ENCODE results near the gene FAM107B.

The FAM107B gene

GRCh38 chr10:14507781-14508180, 266.9 kb downstream of the FAM107B start:
- no peak for DNase-seq
- Histone ChIP-seq H3K4ac (ENCODE audit: low read depth, low read length) (no peak overlapping the region), H2BK15ac (replicated peaks; ENCODE audit: low read depth) (no peak overlapping the region), H3K4me2 (ENCODE audit: low read length) (no peak overlapping the region), H4K8ac (ENCODE audit: low read depth, low read length) (no peak overlapping the region), H3K9ac (ENCODE audit: low read length) (no peak overlapping the region), H3K4me1 (ENCODE audit: control insufficient read depth, low read depth, low read length) (no peaks in the 10 kb centered on the region), H3K79me2 (ENCODE audit: control insufficient read depth, insufficient read depth, low read length) (no peaks in the 10 kb centered on the region), H2BK120ac (ENCODE audit: low read depth, low read length) (no peak overlapping the region), H3K27me3 (ENCODE audit: insufficient read depth, low read length, poor library complexity) (no peaks in the 10 kb centered on the region), H3K36me3 (ENCODE audit: control insufficient read depth, insufficient read depth, low read length) (no peaks in the 10 kb centered on the region), H2BK5ac (ENCODE audit: low read length) (no peak overlapping the region), H2AK5ac (ENCODE audit: low read length) (no peak overlapping the region), H3K79me1 (ENCODE audit: low read length) (no peaks in the 10 kb centered on the region), H3K23ac (ENCODE audit: low read length) (no peak overlapping the region), H3K56ac (ENCODE audit: low read length) (no peak overlapping the region), H3K27ac (ENCODE audit: low read depth, low read length) (no peak overlapping the region), H3K4me3 (ENCODE audit: low read length) (no peak overlapping the region), H3K18ac (ENCODE audit: low read length) (no peak overlapping the region), H4K5ac (ENCODE audit: low read length) (no peak overlapping the region)
- WGBS (ENCODE audit: extremely low coverage, insufficient coverage, low lambda C conversion rate): no CpG with 5 or more reads among the region's 4 CpGs

- Histone ChIP-seq H3K79me2 (ENCODE audit: control insufficient read depth, insufficient read depth, low read length) (no peaks in the 10 kb centered on the region), H3K79me1 (ENCODE audit: low read length) (no peaks in the 10 kb centered on the region), H2AK5ac (ENCODE audit: low read length) (no peak overlapping the region), H3K36me3 (ENCODE audit: control insufficient read depth, insufficient read depth, low read length) (no peaks in the 10 kb centered on the region), H3K23ac (ENCODE audit: low read length) (no peak overlapping the region), H3K27me3 (ENCODE audit: insufficient read depth, low read length, poor library complexity) (no peaks in the 10 kb centered on the region), H3K56ac (ENCODE audit: low read length) (no peak overlapping the region), H3K4me3 (ENCODE audit: low read length) (no peak overlapping the region), H4K8ac (ENCODE audit: low read depth, low read length) (no peak overlapping the region), H3K18ac (ENCODE audit: low read length) (no peak overlapping the region), H2BK15ac (replicated peaks; ENCODE audit: low read depth) (no peak overlapping the region), H2BK5ac (ENCODE audit: low read length) (no peak overlapping the region), H3K4ac (ENCODE audit: low read depth, low read length) (no peak overlapping the region), H3K27ac (ENCODE audit: low read depth, low read length) (no peak overlapping the region), H3K4me2 (ENCODE audit: low read length) (no peak overlapping the region), H2BK120ac (ENCODE audit: low read depth, low read length) (no peak overlapping the region), H3K4me1 (ENCODE audit: control insufficient read depth, low read depth, low read length) (no peaks in the 10 kb centered on the region), H4K5ac (ENCODE audit: low read length) (no peak overlapping the region), H3K9ac (ENCODE audit: low read length) (no peak overlapping the region)
- peak; percentile 14 for DNase-seq
- WGBS (ENCODE audit: extremely low coverage, insufficient coverage, low lambda C conversion rate): no CpG with 5 or more reads among the region's 6 CpGs
Observed at GRCh38 chr10:14507176-14507575, 267.5 kb downstream of the FAM107B start.

- no peak overlapping the region for H3K9ac ChIP-seq (ENCODE audit: low read length)
- H2BK15ac ChIP-seq (replicated peaks; ENCODE audit: low read depth): no peak overlapping the region
- no peak overlapping the region for H2AK5ac ChIP-seq (ENCODE audit: low read length)
- H3K79me2 ChIP-seq (ENCODE audit: control insufficient read depth, insufficient read depth, low read length): no peaks in the 10 kb centered on the region
- H3K23ac ChIP-seq (ENCODE audit: low read length): no peak overlapping the region
- H3K36me3 ChIP-seq (ENCODE audit: control insufficient read depth, insufficient read depth, low read length): no peaks in the 10 kb centered on the region
- no peak overlapping the region for H3K4ac ChIP-seq (ENCODE audit: low read depth, low read length)
- H3K4me3 ChIP-seq (ENCODE audit: low read length): no peak overlapping the region
- H3K4me1 ChIP-seq (ENCODE audit: control insufficient read depth, low read depth, low read length): no peaks in the 10 kb centered on the region
- H3K27me3 ChIP-seq (ENCODE audit: insufficient read depth, low read length, poor library complexity): no peaks in the 10 kb centered on the region
- no peak overlapping the region for H2BK120ac ChIP-seq (ENCODE audit: low read depth, low read length)
- no CpG with 5 or more reads among the region's 3 CpGs for WGBS (ENCODE audit: extremely low coverage, insufficient coverage, low lambda C conversion rate)
- H3K79me1 ChIP-seq (ENCODE audit: low read length): no peaks in the 10 kb centered on the region
- no peak overlapping the region for H3K18ac ChIP-seq (ENCODE audit: low read length)
- H3K27ac ChIP-seq (ENCODE audit: low read depth, low read length): no peak overlapping the region
- H4K8ac ChIP-seq (ENCODE audit: low read depth, low read length): no peak overlapping the region
- DNase-seq: no peak
- no peak overlapping the region for H2BK5ac ChIP-seq (ENCODE audit: low read length)
- no peak overlapping the region for H3K4me2 ChIP-seq (ENCODE audit: low read length)
- H3K56ac ChIP-seq (ENCODE audit: low read length): no peak overlapping the region
- no peak overlapping the region for H4K5ac ChIP-seq (ENCODE audit: low read length)
Observed at GRCh38 chr10:14502431-14502830, 272.3 kb downstream of the FAM107B start.

GRCh38 chr10:14500172-14500765, 274.4 kb downstream of the FAM107B start:
- H2AK5ac ChIP-seq (ENCODE audit: low read length): no peak overlapping the region
- H3K56ac ChIP-seq (ENCODE audit: low read length): no peak overlapping the region
- no peak overlapping the region for H2BK5ac ChIP-seq (ENCODE audit: low read length)
- H3K9ac ChIP-seq (ENCODE audit: low read length): no peak overlapping the region
- H3K4me1 ChIP-seq (ENCODE audit: control insufficient read depth, low read depth, low read length): no peaks in the 10 kb centered on the region
- H3K18ac ChIP-seq (ENCODE audit: low read length): no peak overlapping the region
- H3K27me3 ChIP-seq (ENCODE audit: insufficient read depth, low read length, poor library complexity): no peaks in the 10 kb centered on the region
- no CpG with 5 or more reads among the region's 9 CpGs for WGBS (ENCODE audit: extremely low coverage, insufficient coverage, low lambda C conversion rate)
- H3K79me2 ChIP-seq (ENCODE audit: control insufficient read depth, insufficient read depth, low read length): no peaks in the 10 kb centered on the region
- no peak overlapping the region for H3K4me3 ChIP-seq (ENCODE audit: low read length)
- no peak overlapping the region for H3K4me2 ChIP-seq (ENCODE audit: low read length)
- no peak overlapping the region for H3K4ac ChIP-seq (ENCODE audit: low read depth, low read length)
- H2BK120ac ChIP-seq (ENCODE audit: low read depth, low read length): no peak overlapping the region
- no peak overlapping the region for H4K5ac ChIP-seq (ENCODE audit: low read length)
- H4K8ac ChIP-seq (ENCODE audit: low read depth, low read length): no peak overlapping the region
- H2BK15ac ChIP-seq (replicated peaks; ENCODE audit: low read depth): no peak overlapping the region
- no peaks in the 10 kb centered on the region for H3K36me3 ChIP-seq (ENCODE audit: control insufficient read depth, insufficient read depth, low read length)
- H3K23ac ChIP-seq (ENCODE audit: low read length): no peak overlapping the region
- no peaks in the 10 kb centered on the region for H3K79me1 ChIP-seq (ENCODE audit: low read length)
- DNase-seq: no peak
- H3K27ac ChIP-seq (ENCODE audit: low read depth, low read length): no peak overlapping the region

GRCh38 chr10:14499601-14499904, 275.1 kb downstream of the FAM107B start:
- no peak overlapping the region for H3K4me3 ChIP-seq (ENCODE audit: low read length)
- no peak overlapping the region for H3K9ac ChIP-seq (ENCODE audit: low read length)
- no peak overlapping the region for H3K4me2 ChIP-seq (ENCODE audit: low read length)
- H3K79me1 ChIP-seq (ENCODE audit: low read length): no peaks in the 10 kb centered on the region
- H3K27ac ChIP-seq (ENCODE audit: low read depth, low read length): no peak overlapping the region
- no peak overlapping the region for H2BK120ac ChIP-seq (ENCODE audit: low read depth, low read length)
- H3K36me3 ChIP-seq (ENCODE audit: control insufficient read depth, insufficient read depth, low read length): no peaks in the 10 kb centered on the region
- H4K8ac ChIP-seq (ENCODE audit: low read depth, low read length): no peak overlapping the region
- WGBS (ENCODE audit: extremely low coverage, insufficient coverage, low lambda C conversion rate): no CpG with 5 or more reads among the region's 5 CpGs
- H2BK15ac ChIP-seq (replicated peaks; ENCODE audit: low read depth): no peak overlapping the region
- no peaks in the 10 kb centered on the region for H3K79me2 ChIP-seq (ENCODE audit: control insufficient read depth, insufficient read depth, low read length)
- H3K23ac ChIP-seq (ENCODE audit: low read length): no peak overlapping the region
- H4K5ac ChIP-seq (ENCODE audit: low read length): no peak overlapping the region
- DNase-seq: no peak
- no peak overlapping the region for H3K56ac ChIP-seq (ENCODE audit: low read length)
- no peak overlapping the region for H2BK5ac ChIP-seq (ENCODE audit: low read length)
- H3K27me3 ChIP-seq (ENCODE audit: insufficient read depth, low read length, poor library complexity): no peaks in the 10 kb centered on the region
- H3K4me1 ChIP-seq (ENCODE audit: control insufficient read depth, low read depth, low read length): no peaks in the 10 kb centered on the region
- no peak overlapping the region for H3K4ac ChIP-seq (ENCODE audit: low read depth, low read length)
- H2AK5ac ChIP-seq (ENCODE audit: low read length): no peak overlapping the region
- no peak overlapping the region for H3K18ac ChIP-seq (ENCODE audit: low read length)

GRCh38 chr10:14498326-14498725, 276.4 kb downstream of the FAM107B start:
- H3K79me1 ChIP-seq (ENCODE audit: low read length): no peaks in the 10 kb centered on the region
- no CpG with 5 or more reads among the region's 7 CpGs for WGBS (ENCODE audit: extremely low coverage, insufficient coverage, low lambda C conversion rate)
- no peak overlapping the region for H3K18ac ChIP-seq (ENCODE audit: low read length)
- H2BK15ac ChIP-seq (replicated peaks; ENCODE audit: low read depth): no peak overlapping the region
- H3K79me2 ChIP-seq (ENCODE audit: control insufficient read depth, insufficient read depth, low read length): no peaks in the 10 kb centered on the region
- H2BK5ac ChIP-seq (ENCODE audit: low read length): no peak overlapping the region
- H3K4ac ChIP-seq (ENCODE audit: low read depth, low read length): no peak overlapping the region
- H3K56ac ChIP-seq (ENCODE audit: low read length): no peak overlapping the region
- no peaks in the 10 kb centered on the region for H3K4me1 ChIP-seq (ENCODE audit: control insufficient read depth, low read depth, low read length)
- no peaks in the 10 kb centered on the region for H3K27me3 ChIP-seq (ENCODE audit: insufficient read depth, low read length, poor library complexity)
- H4K5ac ChIP-seq (ENCODE audit: low read length): no peak overlapping the region
- no peak overlapping the region for H3K23ac ChIP-seq (ENCODE audit: low read length)
- no peak overlapping the region for H3K9ac ChIP-seq (ENCODE audit: low read length)
- DNase-seq: no peak
- no peak overlapping the region for H3K4me2 ChIP-seq (ENCODE audit: low read length)
- H3K27ac ChIP-seq (ENCODE audit: low read depth, low read length): no peak overlapping the region
- no peaks in the 10 kb centered on the region for H3K36me3 ChIP-seq (ENCODE audit: control insufficient read depth, insufficient read depth, low read length)
- H4K8ac ChIP-seq (ENCODE audit: low read depth, low read length): no peak overlapping the region
- no peak overlapping the region for H2BK120ac ChIP-seq (ENCODE audit: low read depth, low read length)
- H2AK5ac ChIP-seq (ENCODE audit: low read length): no peak overlapping the region
- H3K4me3 ChIP-seq (ENCODE audit: low read length): no peak overlapping the region

Measured in mesendoderm (in vitro differentiated cells).